ENCODE data around the gene PCBP2. TPM values are rescaled to one million over a fixed set of nuclear protein-coding genes. Genes with fewer than 3 reads are reported as not detected.
"Not testable (repeated sequence)": the region's sequence is repeated elsewhere in the genome, so short reads cannot be mapped to it uniquely, and the experiment has no call there.

Gene PCBP2
- total and polyA plus RNA-seq, 2 donors (not counting 3 experiments of a cell fraction or from before 2014, with no cell fraction given), result 526 to 995 TPM

DNA sequence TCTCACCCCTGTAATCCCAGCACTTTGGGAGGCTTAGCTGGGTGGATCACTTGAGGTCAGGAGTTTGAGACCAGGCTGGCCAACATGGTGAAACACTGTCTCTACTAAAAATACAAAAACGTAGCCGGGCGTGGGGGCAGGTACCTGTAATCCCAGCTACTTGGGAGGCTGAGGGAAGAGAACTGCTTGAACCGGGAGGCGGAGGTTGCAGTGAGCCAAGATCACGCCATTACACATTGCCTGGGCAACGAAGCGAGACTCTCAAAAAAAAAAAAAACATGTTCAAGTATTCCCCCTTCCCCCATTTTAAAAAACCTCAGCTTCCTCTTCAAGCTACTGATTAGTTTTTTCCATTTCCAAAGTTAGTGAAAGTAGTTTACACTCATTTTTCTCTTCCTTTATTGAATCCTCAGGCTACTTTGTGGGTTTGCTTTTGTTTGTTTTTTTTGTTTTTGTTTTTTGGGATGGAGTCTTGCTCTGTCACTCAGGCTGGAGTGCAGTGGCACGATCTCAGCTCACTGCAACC, 34.5 kb upstream of the PCBP2 start:
- H3K9me3 ChIP-seq (replicated peaks; ENCODE audit: control insufficient read depth, insufficient read depth, low read length); DNase-seq (ENCODE audit: low read depth, low spot score); FAIRE-seq; H3K79me2 ChIP-seq (ENCODE audit: control insufficient read depth, insufficient read depth, low read length); H3K4me2 ChIP-seq (ENCODE audit: insufficient read depth, low read length); intact Hi-C loops (cut with micrococcal nuclease); H3K27me3 ChIP-seq (ENCODE audit: control insufficient read depth in 2 of 2, insufficient read depth in 2 of 2, low read length in 2 of 2); H3K4me3 ChIP-seq (replicated peaks in 1 of 3; ENCODE audit: insufficient read depth in 1 of 3, low read depth in 1 of 3, low read length in 3 of 3); H2AFZ ChIP-seq (ENCODE audit: low read depth, low read length); dilution Hi-C loops (cut with MboI; ENCODE audit: extremely low pct_ligation_motif_present, low sequenced_read_pairs); POLR2A ChIA-PET; H3K27ac ChIP-seq (ENCODE audit: insufficient read depth, low read depth, low read length); H3K36me3 ChIP-seq (ENCODE audit: control insufficient read depth in 2 of 2, extremely low read depth in 1 of 2, insufficient read depth in 2 of 2, low read length in 2 of 2); H4K20me1 ChIP-seq (replicated peaks; ENCODE audit: control insufficient read depth, extremely low read depth, insufficient read depth, low read length); H3K9ac ChIP-seq (replicated peaks; ENCODE audit: extremely low read depth, insufficient read depth, low read length); BruUV-seq (replicated peaks); H3K9me1 ChIP-seq (replicated peaks; ENCODE audit: control insufficient read depth, extremely low read depth, insufficient read depth, low read length): not testable (repeated sequence)
- peaks cover 21% of the 10 kb centered on the region for H3K4me1 ChIP-seq (ENCODE audit: control insufficient read depth, extremely low read depth, insufficient read depth, low read length)
- CTCF ChIA-PET, result interaction anchor here (0.7 to 9.7 kb wide), 7 partner anchors 36 to 96 kb away, joined by 3 to 101 read pairs (median 3); partner anchors contain the start of gene AAAS

GRCh38 chr12:53418221-53418620, 33.7 kb upstream of the PCBP2 start:
- Histone ChIP-seq H3K27me3 (ENCODE audit: control insufficient read depth in 2 of 2, insufficient read depth in 2 of 2, low read length in 2 of 2) (no peaks in the 10 kb centered on the region), H3K4me3 (replicated peaks in 1 of 3; ENCODE audit: insufficient read depth in 1 of 3, low read depth in 1 of 3, low read length in 3 of 3) (no peak overlapping the region), H4K20me1 (replicated peaks; ENCODE audit: control insufficient read depth, extremely low read depth, insufficient read depth, low read length) (no peaks in the 10 kb centered on the region), H3K4me1 (ENCODE audit: control insufficient read depth, extremely low read depth, insufficient read depth, low read length) (peaks cover 17% of the 10 kb centered on the region), H3K79me2 (ENCODE audit: control insufficient read depth, insufficient read depth, low read length) (no peaks in the 10 kb centered on the region), H3K27ac (ENCODE audit: insufficient read depth, low read depth, low read length) (no peak overlapping the region), H3K9me3 (replicated peaks; ENCODE audit: control insufficient read depth, insufficient read depth, low read length) (no peaks in the 10 kb centered on the region), H3K36me3 (ENCODE audit: control insufficient read depth in 2 of 2, extremely low read depth in 1 of 2, insufficient read depth in 2 of 2, low read length in 2 of 2) (no peaks in the 10 kb centered on the region), H2AFZ (ENCODE audit: low read depth, low read length) (no peak overlapping the region), H3K4me2 (ENCODE audit: insufficient read depth, low read length) (no peak overlapping the region), H3K9me1 (replicated peaks; ENCODE audit: control insufficient read depth, extremely low read depth, insufficient read depth, low read length) (no peaks in the 10 kb centered on the region), H3K9ac (replicated peaks; ENCODE audit: extremely low read depth, insufficient read depth, low read length) (no peak overlapping the region)
- POLR2A ChIA-PET, result no interaction called here
- CTCF ChIA-PET, result interaction anchor here (0.9 to 9.7 kb wide), 4 partner anchors 37 to 97 kb away, joined by 3 to 101 read pairs (median 3); partner anchors contain the start of gene AAAS
- BruUV-seq (replicated peaks), result no TSS peak
- intact Hi-C loops (cut with micrococcal nuclease) (no loop called here), dilution Hi-C loops (cut with MboI; ENCODE audit: extremely low pct_ligation_motif_present, low sequenced_read_pairs) (no loop called here)
- no peak for DNase-seq (ENCODE audit: low read depth, low spot score)
- no peak for FAIRE-seq
- TF ChIP-seq POLR2A (IDR thresholded peaks at IDR 0.05; ENCODE audit: low read depth, low read length), result no peak
- TF ChIP-seq MAX (IDR thresholded peaks at IDR 0.05; ENCODE audit: insufficient read depth, insufficient read length), result no peak
- TF ChIP-seq EZH2 (IDR thresholded peaks at IDR 0.05; ENCODE audit: borderline replicate concordance, low read depth, low read length, severe bottlenecking), result no peak
- no peak for TF ChIP-seq JUN (IDR thresholded peaks at IDR 0.05; ENCODE audit: borderline replicate concordance, insufficient read depth, insufficient read length, low read depth)
- no peak for TF ChIP-seq MYC (IDR thresholded peaks at IDR 0.05; ENCODE audit: low read depth, low read length)
- no peak for TF ChIP-seq CTCF (IDR thresholded peaks at IDR 0.05; ENCODE audit: extremely low read depth in 1 of 2, insufficient read depth in 1 of 2, low read depth in 1 of 2, low read length in 2 of 2)
- TF ChIP-seq FOS (IDR thresholded peaks at IDR 0.05; ENCODE audit: borderline replicate concordance, insufficient read depth, low read length), result no peak
- no peak for TF ChIP-seq POLR2AphosphoS5 (IDR thresholded peaks at IDR 0.05; ENCODE audit: insufficient read depth, low read depth, low read length)
- no peak for TF ChIP-seq GATA2 (IDR thresholded peaks at IDR 0.05; ENCODE audit: insufficient read depth, insufficient read length, low read depth, low read length)

All from endothelial cell of umbilical vein (primary cell).